H9 (cell line): ENCODE data around the gene PLA2G4E. TPM values are rescaled to one million over a fixed set of nuclear protein-coding genes. Genes with fewer than 3 reads are reported as not detected.

Experiments used
- DNase-seq: peaks from one replicate; pipeline ENCODE4 v3.0.0-alpha.2; 2017
- H2AFZ ChIP-seq: one replicate; pipeline ENCODE4 v1.6.1; 2013; ENCODE audit warnings: mild to moderate bottlenecking, low read length, control low read depth, moderate library complexity
- H2AK5ac ChIP-seq: 2 replicates; pipeline ENCODE4 v1.6.1; 2013; ENCODE audit warnings: low read length, control low read depth, mixed read lengths; ENCODE audit not compliant: insufficient read length
- H2BK120ac ChIP-seq: one replicate; pipeline ENCODE4 v1.6.1; 2013; ENCODE audit warnings: low read depth, mild to moderate bottlenecking, low read length, control low read depth, inconsistent platforms; ENCODE audit not compliant: poor library complexity, severe bottlenecking
- H2BK12ac ChIP-seq: 2 replicates; pipeline ENCODE4 v1.6.1; 2013; ENCODE audit warnings: low read length, control low read depth, mixed read lengths, low read depth; ENCODE audit not compliant: insufficient read length
- H2BK15ac ChIP-seq: 2 replicates; pipeline ENCODE4 v1.6.1; 2013; ENCODE audit warnings: low read depth, low read length, control low read depth
- H2BK20ac ChIP-seq: one replicate; pipeline ENCODE4 v1.6.1; 2013; ENCODE audit warnings: low read depth, mild to moderate bottlenecking, low read length, control low read depth, inconsistent platforms; ENCODE audit not compliant: poor library complexity, severe bottlenecking
- H2BK5ac ChIP-seq: 2 replicates; pipeline ENCODE4 v1.6.1; 2013; ENCODE audit warnings: low read length, control low read depth, mixed read lengths; ENCODE audit not compliant: insufficient read length
- H3K14ac ChIP-seq: 2 replicates; pipeline ENCODE4 v1.6.1; 2013; ENCODE audit warnings: low read length, control low read depth; ENCODE audit not compliant: insufficient read depth
- H3K18ac ChIP-seq: 2 replicates; pipeline ENCODE4 v1.6.1; 2013; ENCODE audit warnings: low read depth, mild to moderate bottlenecking, mixed read lengths, low read length, control low read depth; ENCODE audit not compliant: insufficient read length
- H3K23ac ChIP-seq: 2 replicates; pipeline ENCODE4 v1.6.1; 2013; ENCODE audit warnings: low read length, control low read depth, mixed read lengths, low read depth; ENCODE audit not compliant: insufficient read length
- H3K23me2 ChIP-seq: 2 replicates; pipeline ENCODE4 v1.6.1; 2013; ENCODE audit warnings: low read depth, mild to moderate bottlenecking, mixed read lengths, low read length, control low read depth; ENCODE audit not compliant: insufficient read length, poor library complexity, severe bottlenecking
- H3K27ac ChIP-seq: 2 replicates; pipeline ENCODE4 v1.5.1; 2013; ENCODE audit warnings: low read length, control low read depth, mixed read lengths, low read depth; ENCODE audit not compliant: insufficient read length
- H3K27me3 ChIP-seq: 2 replicates; pipeline ENCODE4 v1.6.1; 2013; ENCODE audit warnings: low read length, control low read depth, inconsistent platforms; ENCODE audit not compliant: insufficient read depth
- H3K4ac ChIP-seq: 2 replicates; pipeline ENCODE4 v1.6.1; 2013; ENCODE audit warnings: low read depth, mild to moderate bottlenecking, control low read depth, inconsistent platforms, low read length, moderate library complexity
- H3K4me1 ChIP-seq: 2 replicates; pipeline ENCODE4 v1.6.1; 2013; ENCODE audit warnings: low read length, control low read depth, inconsistent platforms; ENCODE audit not compliant: insufficient read depth
- H3K4me2 ChIP-seq: 2 replicates; pipeline ENCODE4 v1.6.1; 2013; ENCODE audit warnings: low read length, control low read depth, mixed read lengths; ENCODE audit not compliant: insufficient read length, insufficient read depth
- H3K56ac ChIP-seq: 2 replicates; pipeline ENCODE4 v1.6.1; 2013; ENCODE audit warnings: low read depth, mild to moderate bottlenecking, mixed read lengths, low read length, control low read depth; ENCODE audit not compliant: insufficient read length
- H3K79me1 ChIP-seq: 2 replicates; pipeline ENCODE4 v1.6.1; 2013; ENCODE audit warnings: low read depth, mild to moderate bottlenecking, moderate library complexity, low read length, control low read depth, inconsistent platforms; ENCODE audit not compliant: insufficient read depth, poor library complexity, severe bottlenecking
- H3K79me2 ChIP-seq: 2 replicates; pipeline ENCODE4 v1.6.1; 2013; ENCODE audit warnings: low read length, control low read depth, inconsistent platforms; ENCODE audit not compliant: insufficient read depth
- H3K9ac ChIP-seq: 2 replicates; pipeline ENCODE4 v1.6.1; 2013; ENCODE audit warnings: low read length, control low read depth, mixed read lengths; ENCODE audit not compliant: insufficient read length; ENCODE audit errors: extremely low read depth
- H3K9me3 ChIP-seq: one replicate; pipeline ENCODE4 v1.6.1; 2013; ENCODE audit warnings: low read depth, low read length, inconsistent platforms; ENCODE audit not compliant: control insufficient read depth
- H3T11ph ChIP-seq: one replicate; pipeline ENCODE4 v1.6.1; 2013; ENCODE audit warnings: mild to moderate bottlenecking, low read length, control low read depth, inconsistent platforms
- H4K20me1 ChIP-seq: one replicate; pipeline ENCODE4 v1.6.1; 2013; ENCODE audit not compliant: control insufficient read depth, insufficient read length, insufficient read depth
- H4K5ac ChIP-seq: 2 replicates; pipeline ENCODE4 v1.6.1; 2013; ENCODE audit warnings: low read depth, mild to moderate bottlenecking, mixed read lengths, low read length, control low read depth; ENCODE audit not compliant: insufficient read length
- H4K8ac ChIP-seq: replicated peaks from 2 replicates; pipeline ENCODE4 v1.6.1; 2013; ENCODE audit warnings: low read length, control low read depth, mixed read lengths, low read depth; ENCODE audit not compliant: insufficient read length
- H4K91ac ChIP-seq: 2 replicates; pipeline ENCODE4 v1.6.1; 2013; ENCODE audit warnings: low read depth, mild to moderate bottlenecking, moderate library complexity, mixed read lengths, low read length, control low read depth; ENCODE audit not compliant: insufficient read length
- H3K27ac Mint-ChIP-seq, 3 experiments: 2 replicates in 2 of 3; 3 replicates in 1 of 3; pipeline ENCODE4 v1.8.0; 2020 to 2021; ENCODE audit warnings: mixed read lengths in 3 of 3, mild to moderate bottlenecking in 1 of 3, moderate library complexity in 1 of 3
- H3K27me3 Mint-ChIP-seq: 2 replicates; pipeline ENCODE4 v1.8.0; 2021; ENCODE audit warnings: low read depth, mild to moderate bottlenecking, moderate library complexity, mixed read lengths
- H3K36me3 Mint-ChIP-seq, 3 experiments: 2 replicates in 2 of 3; 3 replicates in 1 of 3; pipeline ENCODE4 v1.8.0; 2020 to 2021; ENCODE audit warnings: low read depth in 3 of 3, mixed read lengths in 3 of 3; ENCODE audit not compliant: insufficient read depth in 1 of 3
- H3K4me1 Mint-ChIP-seq, 2 experiments: 2 replicates each; pipeline ENCODE4 v1.8.0; 2020; ENCODE audit warnings: mixed read lengths in 2 of 2
- H3K4me3 Mint-ChIP-seq, 2 experiments: 2 replicates in 1 of 2; 3 replicates in 1 of 2; pipeline ENCODE4 v1.8.0; 2020 to 2021; ENCODE audit warnings: mild to moderate bottlenecking in 2 of 2, mixed read lengths in 2 of 2, moderate library complexity in 1 of 2
- H3K9me3 Mint-ChIP-seq, 2 experiments: 2 replicates in 1 of 2; 3 replicates in 1 of 2; pipeline ENCODE4 v1.8.0; 2020; ENCODE audit warnings: mild to moderate bottlenecking in 2 of 2, mixed read lengths in 2 of 2, moderate library complexity in 1 of 2
- CTCF ChIP-seq: fragments of 200-600 bp; sonication (generic); conservative IDR thresholded peaks from 3 replicates; pipeline ENCODE4 v1.8.0; 2021; ENCODE audit warnings: antibody characterized with exemption, mild to moderate bottlenecking
- WGBS: extraction: QIAGEN DNeasy Blood & Tissue Kit; methylation state at CpG from one replicate; pipeline ENCODE4 v1.1.7; 2013; ENCODE audit warnings: missing lambda C conversion rate, low lambda C conversion rate, mixed read lengths; ENCODE audit not compliant: insufficient read length; ENCODE audit errors: extremely low coverage; 5-methylcytosine and 5-hydroxymethylcytosine counted together
- total RNA-seq: library from RNA; stranded (reverse); gene quantifications from 2 replicates; pipeline ENCODE4 v1.2.1, GENCODE V29; 2021

Gene PLA2G4E
- total RNA-seq, 1 experiment from 2014 or later: not detected

DNA sequence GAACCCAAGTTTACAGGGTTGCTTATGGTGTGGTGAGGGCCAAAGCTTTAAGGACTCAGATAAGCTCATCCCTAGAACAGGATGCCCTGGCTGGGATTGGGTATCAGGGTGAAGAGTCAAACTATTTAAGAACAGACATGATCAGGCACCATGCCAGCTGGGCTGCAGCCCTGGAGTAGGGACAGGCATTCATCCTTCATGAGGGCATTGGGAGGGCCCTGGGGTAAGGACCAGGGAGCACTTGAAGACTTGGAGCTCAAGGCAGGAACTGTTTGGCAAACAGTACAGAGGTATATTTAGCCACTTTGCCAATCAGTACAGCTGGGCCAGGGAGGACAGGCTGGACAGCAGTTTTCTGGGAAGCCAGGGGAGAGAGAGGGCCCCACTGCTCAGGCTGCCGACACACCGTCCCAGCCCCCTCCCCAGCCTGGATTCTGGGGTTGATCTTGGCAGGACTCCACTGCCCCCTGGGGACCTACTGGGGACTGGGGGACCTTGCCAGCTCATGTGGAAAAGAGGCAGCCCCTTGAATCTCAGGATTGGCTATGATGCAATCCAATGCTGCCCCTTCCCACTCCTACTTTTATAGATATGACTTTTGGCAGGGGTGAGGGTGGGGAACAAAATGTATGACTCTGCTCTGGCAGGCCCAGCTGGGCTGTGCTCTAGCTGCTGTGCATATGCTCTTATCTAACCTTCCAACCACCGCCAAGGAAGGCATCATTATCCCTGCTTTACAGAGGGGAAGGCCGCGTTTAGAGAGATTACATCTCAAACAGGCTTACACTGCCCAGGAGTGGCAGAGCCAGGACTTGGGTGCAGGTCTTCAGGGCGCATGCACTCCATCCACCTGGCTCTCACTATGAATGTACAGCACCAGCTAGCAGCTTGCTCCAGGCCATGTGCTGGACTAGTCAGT is 2.3 kb downstream of the PLA2G4E start:
- H2AK5ac ChIP-seq: no peak overlapping the region
- no peaks in the 10 kb centered on the region for H3K79me1 ChIP-seq
- H3K27ac Mint-ChIP-seq: no peak overlapping the region; a peak in 1 of 7 replicates
- H3K27me3 Mint-ChIP-seq: peaks cover 10% of the 10 kb centered on the region
- H2BK12ac ChIP-seq: no peak overlapping the region
- TF ChIP-seq CTCF: no peak
- no peaks in the 10 kb centered on the region for H3K23me2 ChIP-seq
- no peak overlapping the region for H3K9ac ChIP-seq
- H3K18ac ChIP-seq: no peak overlapping the region
- no peak overlapping the region for H3K4me3 Mint-ChIP-seq
- H3K79me2 ChIP-seq: no peaks in the 10 kb centered on the region
- no peak overlapping the region for H3K27ac ChIP-seq
- H2BK5ac ChIP-seq: no peak overlapping the region
- H4K8ac ChIP-seq: no peak overlapping the region
- peaks cover 25 to 27% of the 10 kb centered on the region in 2 experiments for H3K9me3 Mint-ChIP-seq
- H2BK20ac ChIP-seq: no peak overlapping the region
- no peak overlapping the region for H3K56ac ChIP-seq
- no peak for DNase-seq
- no peak overlapping the region for H2BK120ac ChIP-seq
- H3K4me2 ChIP-seq: no peak overlapping the region
- no peaks in the 10 kb centered on the region for H3K27me3 ChIP-seq
- no peak overlapping the region for H4K5ac ChIP-seq
- peaks cover 9 to 17% (median 12%) of the 10 kb centered on the region in 3 experiments for H3K36me3 Mint-ChIP-seq
- no peaks in the 10 kb centered on the region for H4K20me1 ChIP-seq
- no peak overlapping the region for H3K23ac ChIP-seq
- H3K4ac ChIP-seq: no peak overlapping the region
- WGBS: no CpG with 5 or more reads among the region's 6 CpGs
- H3K4me1 ChIP-seq: no peaks in the 10 kb centered on the region
- H4K91ac ChIP-seq: no peak overlapping the region
- peaks cover 19% of the 10 kb centered on the region for H3K9me3 ChIP-seq
- no peak overlapping the region for H2AFZ ChIP-seq
- no peak overlapping the region for H2BK15ac ChIP-seq
- H3T11ph ChIP-seq: no peak overlapping the region
- H3K14ac ChIP-seq: no peak overlapping the region; the same call in 1 of the 2 replicates
- H3K4me1 Mint-ChIP-seq: no peaks in the 10 kb centered on the region
